Testis (tissue), 2 donors: ENCODE results near the gene NCCRP1.

Experiments used
- POLR2A ChIP-seq: fragments of 450-650 bp; IDR thresholded peaks from one replicate; pipeline ENCODE4 v1.6.1; 2017; ENCODE audit warnings: antibody characterized with exemption, mild to moderate bottlenecking, moderate library complexity
- TF ChIP-seq, protein P1 (sequence below), 3 experiments: fragments of 450-650 bp in 2 of 3; fragments of 200-600 bp in 1 of 3; sonication (generic) in 1 of 3; IDR thresholded peaks; one replicate each; pipeline ENCODE4 v1.5.1; 2016 to 2019; ENCODE audit warnings: antibody characterized with exemption in 3 of 3, mild to moderate bottlenecking in 2 of 3, moderate library complexity in 1 of 3

DNA sequence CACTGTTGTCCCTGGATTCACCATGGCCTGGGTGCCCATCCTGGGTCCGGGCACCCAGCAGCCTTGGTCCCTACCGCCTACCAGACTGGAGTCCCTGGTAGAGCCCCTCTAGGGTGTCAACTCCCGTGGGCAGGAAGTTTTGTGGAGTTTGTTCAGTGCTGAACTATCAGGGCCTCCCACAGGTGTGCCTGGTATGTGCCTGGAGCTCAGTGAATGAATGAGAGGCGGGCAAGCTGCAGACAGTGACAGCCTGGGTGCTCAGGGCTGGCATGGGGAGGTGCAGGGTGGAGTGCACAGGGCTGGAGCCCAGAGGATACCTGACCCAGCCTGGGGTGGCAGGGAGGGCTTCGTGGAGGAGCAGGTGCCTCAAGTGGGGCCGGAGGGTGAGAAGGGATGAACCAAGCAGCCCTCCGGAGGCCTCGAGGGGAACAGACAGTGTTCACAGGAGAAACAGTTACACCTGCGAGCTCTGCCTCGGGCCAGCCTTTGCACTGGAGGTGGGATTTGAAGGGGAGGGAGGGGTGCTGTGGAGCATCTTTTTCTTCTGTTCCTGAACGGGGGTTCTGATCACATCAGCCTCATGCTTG lies 41.6 kb upstream of the NCCRP1 start:
- TF ChIP-seq, protein P1, sequence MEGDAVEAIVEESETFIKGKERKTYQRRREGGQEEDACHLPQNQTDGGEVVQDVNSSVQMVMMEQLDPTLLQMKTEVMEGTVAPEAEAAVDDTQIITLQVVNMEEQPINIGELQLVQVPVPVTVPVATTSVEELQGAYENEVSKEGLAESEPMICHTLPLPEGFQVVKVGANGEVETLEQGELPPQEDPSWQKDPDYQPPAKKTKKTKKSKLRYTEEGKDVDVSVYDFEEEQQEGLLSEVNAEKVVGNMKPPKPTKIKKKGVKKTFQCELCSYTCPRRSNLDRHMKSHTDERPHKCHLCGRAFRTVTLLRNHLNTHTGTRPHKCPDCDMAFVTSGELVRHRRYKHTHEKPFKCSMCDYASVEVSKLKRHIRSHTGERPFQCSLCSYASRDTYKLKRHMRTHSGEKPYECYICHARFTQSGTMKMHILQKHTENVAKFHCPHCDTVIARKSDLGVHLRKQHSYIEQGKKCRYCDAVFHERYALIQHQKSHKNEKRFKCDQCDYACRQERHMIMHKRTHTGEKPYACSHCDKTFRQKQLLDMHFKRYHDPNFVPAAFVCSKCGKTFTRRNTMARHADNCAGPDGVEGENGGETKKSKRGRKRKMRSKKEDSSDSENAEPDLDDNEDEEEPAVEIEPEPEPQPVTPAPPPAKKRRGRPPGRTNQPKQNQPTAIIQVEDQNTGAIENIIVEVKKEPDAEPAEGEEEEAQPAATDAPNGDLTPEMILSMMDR (IDR thresholded peaks at IDR 0.05): no peak
- no peak for TF ChIP-seq POLR2A
